K562 (cell line): ENCODE results near the gene PCED1B. TPM values are rescaled to one million over a fixed set of nuclear protein-coding genes. Genes with fewer than 3 reads are reported as not detected.

ENCODE experiments used
- ASH1L ChIP-seq: fragments of 450-650 bp; IDR thresholded peaks from 2 replicates; pipeline ENCODE4 v1.6.1; 2018; ENCODE audit warnings: borderline replicate concordance, mild to moderate bottlenecking, low read depth; ENCODE audit not compliant: partially characterized antibody
- CBX8 ChIP-seq: fragments of 200-600 bp; sonication (generic); IDR thresholded peaks from 2 replicates; pipeline ENCODE4 v1.6.1; 2012; ENCODE audit warnings: borderline replicate concordance, mixed run types, low read depth, mild to moderate bottlenecking, moderate library complexity, mixed read lengths, low read length, control low read depth, inconsistent platforms; ENCODE audit not compliant: poor library complexity, severe bottlenecking; ENCODE audit errors: extremely low read depth
- CUX1 ChIP-seq: fragments of 200-800 bp; sonication (Bioruptor generic); IDR thresholded peaks from 2 replicates; pipeline ENCODE4 v1.6.1; 2016; ENCODE audit warnings: missing genetic modification characterization, missing compliant biosample characterization
- DEAF1 ChIP-seq: fragments of 450-650 bp; formaldehyde crosslinking; IDR thresholded peaks from 2 replicates; pipeline ENCODE4 v1.4.0; 2020; ENCODE audit warnings: mild to moderate bottlenecking, moderate library complexity
- ESRRB ChIP-seq: fragments of 250-450 bp; sonication (Bioruptor Pico); IDR thresholded peaks from 2 replicates; pipeline ENCODE4 v1.5.0; 2020; ENCODE audit warnings: mild to moderate bottlenecking, moderate library complexity, borderline replicate concordance
- GABPB2 ChIP-seq: fragments of 250-450 bp; sonication (Bioruptor Pico); conservative IDR thresholded peaks from 2 replicates; pipeline ENCODE4 v1.5.1; 2021; ENCODE audit warnings: mild to moderate bottlenecking
- HCFC1 ChIP-seq: IDR thresholded peaks from 2 replicates; pipeline ENCODE4 v1.6.1; 2012; ENCODE audit warnings: low read depth, low read length, improper control_type of control experiment
- HDAC1 ChIP-seq, 2 experiments: fragments of 450-650 bp; IDR thresholded peaks; 2 replicates each; pipeline ENCODE4 v1.6.1; 2016 to 2017; ENCODE audit warnings: inconsistent platforms in 1 of 2, mild to moderate bottlenecking in 1 of 2, moderate library complexity in 1 of 2
- JUN ChIP-seq, 2 experiments: sonication (generic) in 1 of 2; formaldehyde crosslinking in 1 of 2; IDR thresholded peaks; 2 replicates each; pipeline versions ENCODE4 v1.6.1 to v1.8.0; 2012 to 2022; ENCODE audit warnings: borderline replicate concordance in 2 of 2, mild to moderate bottlenecking in 2 of 2, improper control_type of control experiment in 1 of 2, low read depth in 1 of 2, low read length in 1 of 2, missing genetic modification reagents in 1 of 2
- MEIS2 ChIP-seq: fragments of 450-650 bp; IDR thresholded peaks from 2 replicates; pipeline ENCODE4 v1.6.1; 2014; ENCODE audit warnings: mild to moderate bottlenecking; ENCODE audit not compliant: partially characterized antibody
- NFATC3 ChIP-seq: fragments of 450-650 bp; IDR thresholded peaks from 2 replicates; pipeline ENCODE4 v1.6.1; 2017; ENCODE audit warnings: mild to moderate bottlenecking
- NONO ChIP-seq, 2 experiments: fragments of 200-400 bp in 1 of 2; fragments of 450-650 bp in 1 of 2; formaldehyde crosslinking in 1 of 2; IDR thresholded peaks; 2 replicates each; pipeline ENCODE4 v1.6.1; 2017; ENCODE audit warnings: low read depth in 2 of 2, mild to moderate bottlenecking in 2 of 2, moderate library complexity in 2 of 2, low read length in 1 of 2
- PTBP1 ChIP-seq: fragments of 200-400 bp; formaldehyde crosslinking; IDR thresholded peaks from 2 replicates; pipeline ENCODE4 v1.6.1; 2017; ENCODE audit warnings: low read depth, low read length
- RB1 ChIP-seq: fragments of 450-650 bp; IDR thresholded peaks from 2 replicates; pipeline ENCODE4 v1.6.1; 2017; ENCODE audit warnings: low read depth, mild to moderate bottlenecking
- RBM14 ChIP-seq: fragments of 200-400 bp; formaldehyde crosslinking; IDR thresholded peaks from 2 replicates; pipeline ENCODE4 v1.6.1; 2018; ENCODE audit warnings: low read depth, mild to moderate bottlenecking, low read length, moderate library complexity, borderline replicate concordance; ENCODE audit not compliant: insufficient read depth
- ZKSCAN1 ChIP-seq: fragments of 150-350 bp; IDR thresholded peaks from 2 replicates; pipeline ENCODE4 v1.6.1; 2016; ENCODE audit warnings: low read depth, low read length
- ZNF174 ChIP-seq: fragments of 250-450 bp; sonication (Bioruptor Pico); IDR thresholded peaks from 2 replicates; pipeline ENCODE4 v1.4.0; 2020; ENCODE audit warnings: mild to moderate bottlenecking
- ZNF57 ChIP-seq: fragments of 450-650 bp; formaldehyde crosslinking; IDR thresholded peaks from 2 replicates; pipeline ENCODE4 v1.4.0; 2020; ENCODE audit warnings: mild to moderate bottlenecking, moderate library complexity
- ZNF830 ChIP-seq: fragments of 250-450 bp; sonication (Bioruptor Pico); IDR thresholded peaks from 2 replicates; pipeline ENCODE4 v1.5.0; 2021; ENCODE audit warnings: mild to moderate bottlenecking
- polyA plus RNA-seq, 8 experiments: library from polyadenylated mRNA; depleted of rRNA in 4 of 8; stranded (reverse) in 5 of 8; unstranded in 3 of 8; fragments of >200 nt; fragmentation: Nextera tagmentation in 2 of 8; fragmentation: Illumina TruSeq in 1 of 8; extraction: Ambion mirVana in 2 of 8; extraction: Trizol in 1 of 8; gene quantifications; 2 replicates each; pipeline versions ENCODE4 v1.2.1 to v1.2.3, GENCODE V29; 2011 to 2014; ENCODE audit warnings: inconsistent platforms in 1 of 8, missing spikeins in 1 of 8
- total RNA-seq, 7 experiments: library from RNA; depleted of rRNA in 6 of 7; stranded (reverse); fragments of >200 nt in 6 of 7; fragmentation: Illumina TruSeq in 2 of 7; extraction: Trizol in 2 of 7; gene quantifications; 2 replicates each; pipeline versions ENCODE4 v1.2.1 to v1.2.3, GENCODE V29; 2011 to 2021; ENCODE audit warnings: low replicate concordance in 1 of 7
- TF ChIP-seq, protein P1 (sequence below): fragments of 250-450 bp; sonication (Bioruptor Pico); IDR thresholded peaks from 2 replicates; pipeline ENCODE4 v1.5.0; 2021; ENCODE audit warnings: mild to moderate bottlenecking, borderline replicate concordance

The PCED1B gene
- total and polyA plus RNA-seq, 9 of the 15 experiments (the other 6 are each of a cell fraction or from before 2014, with no cell fraction given), result 1.2 to 9.3 (median 2.5) TPM

GRCh38 chr12:47165934-47166333 is 86.5 kb downstream of the PCED1B start (continued):
- TF ChIP-seq DEAF1 (no peak), ZNF57 (CRISPR knock-in tag) (no peak), HDAC1 (IDR thresholded peaks at IDR 0.05) (peak in 1 of 2 experiments; percentile 36; a peak in 1 of 4 replicates), CBX8 (no peak), ZNF174 (CRISPR knock-in tag) (no peak), ASH1L (no peak), HCFC1 (no peak), GABPB2 (CRISPR knock-in tag) (no peak), PTBP1 (no peak), ZKSCAN1 (no peak), CUX1 (no peak), MEIS2 (peak; percentile 53), RB1 (no peak), ZNF830 (CRISPR knock-in tag) (no peak), NFATC3 (no peak), RBM14 (no peak), JUN (IDR thresholded peaks at IDR 0.05; ENCODE audit: borderline replicate concordance, low read depth, low read length) (no peak), JUN (CRISPR knock-in tag; IDR thresholded peaks at IDR 0.05; ENCODE audit: borderline replicate concordance) (no peak), ESRRB (CRISPR knock-in tag) (no peak), NONO (IDR thresholded peaks at IDR 0.05; ENCODE audit: low read depth in 2 of 2, low read length in 1 of 2) (no peak)
- TF ChIP-seq, protein P1, sequence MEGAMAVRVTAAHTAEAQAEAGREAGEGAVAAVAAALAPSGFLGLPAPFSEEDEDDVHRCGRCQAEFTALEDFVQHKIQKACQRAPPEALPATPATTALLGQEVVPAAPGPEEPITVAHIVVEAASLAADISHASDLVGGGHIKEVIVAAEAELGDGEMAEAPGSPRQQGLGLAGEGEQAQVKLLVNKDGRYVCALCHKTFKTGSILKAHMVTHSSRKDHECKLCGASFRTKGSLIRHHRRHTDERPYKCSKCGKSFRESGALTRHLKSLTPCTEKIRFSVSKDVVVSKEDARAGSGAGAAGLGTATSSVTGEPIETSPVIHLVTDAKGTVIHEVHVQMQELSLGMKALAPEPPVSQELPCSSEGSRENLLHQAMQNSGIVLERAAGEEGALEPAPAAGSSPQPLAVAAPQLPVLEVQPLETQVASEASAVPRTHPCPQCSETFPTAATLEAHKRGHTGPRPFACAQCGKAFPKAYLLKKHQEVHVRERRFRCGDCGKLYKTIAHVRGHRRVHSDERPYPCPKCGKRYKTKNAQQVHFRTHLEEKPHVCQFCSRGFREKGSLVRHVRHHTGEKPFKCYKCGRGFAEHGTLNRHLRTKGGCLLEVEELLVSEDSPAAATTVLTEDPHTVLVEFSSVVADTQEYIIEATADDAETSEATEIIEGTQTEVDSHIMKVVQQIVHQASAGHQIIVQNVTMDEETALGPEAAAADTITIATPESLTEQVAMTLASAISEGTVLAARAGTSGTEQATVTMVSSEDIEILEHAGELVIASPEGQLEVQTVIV (CRISPR knock-in tag), result no peak
